AG04449 (cell line): Measurements from ENCODE around the gene HK3.

ENCODE experiments used
- CTCF ChIA-PET: fragments of 350-600 bp; formaldehyde crosslinking; extraction: SDS; loops from one replicate; lab custom pipeline; 2021; ENCODE audit warnings: antibody characterized with exemption; lab: Yijun Ruan, JAX
- POLR2A ChIA-PET: fragments of 400-600, 350-600 bp; formaldehyde crosslinking; extraction: SDS; loops from one replicate; lab custom pipeline; 2020; ENCODE audit warnings: antibody characterized with exemption, inconsistent platforms; lab: Yijun Ruan, JAX
- DNase-seq: peaks from one replicate; pipeline ENCODE4 v3.0.0-alpha.2; 2010; ENCODE audit warnings: low read depth, low spot score
- H3K4me3 ChIP-seq: 2 replicates; pipeline ENCODE4 v1.5.1; 2011; ENCODE audit warnings: low read depth, mild to moderate bottlenecking, control low read depth, low read length
- CTCF ChIP-seq: IDR thresholded peaks from one replicate; pipeline ENCODE4 v1.5.1; 2011; ENCODE audit warnings: mild to moderate bottlenecking, moderate library complexity, low read length, control low read depth, inconsistent platforms; ENCODE audit not compliant: insufficient read depth; ENCODE audit errors: missing control alignments

The HK3 gene

GRCh38 chr5:176831425-176831824 is 67.7 kb downstream of the HK3 start:
- ChIA-PET CTCF (interaction anchor here (0.9 kb wide), 1 partner anchor 13 kb away, joined by 3 read pairs; no protein-coding TSS in a partner anchor), POLR2A (no interaction called here)
- no peak for TF ChIP-seq CTCF
- no peak for DNase-seq
- no peak overlapping the region for H3K4me3 ChIP-seq

- POLR2A ChIA-PET: no interaction called here
Observed at GRCh38 chr5:176830995-176831423, 68.1 kb downstream of the HK3 start.

More at GRCh38 chr5:176830995-176831423, 68.1 kb downstream of the HK3 start:
- CTCF ChIA-PET: no interaction called here
- TF ChIP-seq CTCF: no peak
- DNase-seq: no peak
- no peak overlapping the region for H3K4me3 ChIP-seq
